Psoas muscle (tissue), 8 donors: Measurements from ENCODE around the gene OTOP1. TPM values are rescaled to one million over a fixed set of nuclear protein-coding genes. Genes with fewer than 3 reads are reported as not detected.
"Not testable (repeated sequence)": the region's sequence is repeated elsewhere in the genome, so short reads cannot be mapped to it uniquely, and the experiment has no call there.

ENCODE experiments used
- ATAC-seq, 4 donors: fragments of 200-7000 bp; cut with Tn5 transposase; one replicate each; pipeline ENCODE4 v1.9.1; 2020; ENCODE audit warnings: moderate library complexity in 3 of 4, mild to moderate bottlenecking in 2 of 4
- DNase-seq, 2 donors: peaks; one replicate each; pipeline ENCODE4 v3.0.0-alpha.2; 2020
- H3K27ac ChIP-seq: fragments of 200-600 bp; one replicate; pipeline ENCODE4 v1.8.0; 2022
- H3K27me3 ChIP-seq, 3 donors: fragments of 200-600 bp in 1 of 3; one replicate each; pipeline versions ENCODE4 v1.6.1 to v1.8.0; 2013 to 2022; ENCODE audit warnings: low read length in 2 of 3, mild to moderate bottlenecking in 2 of 3, moderate library complexity in 1 of 3; ENCODE audit not compliant: insufficient read depth in 3 of 3
- H3K36me3 ChIP-seq, 2 donors: fragments of 200-600 bp in 1 of 2; one replicate each; pipeline versions ENCODE4 v1.6.1 to v1.8.0; 2013 to 2022; ENCODE audit warnings: low read depth in 1 of 2, mild to moderate bottlenecking in 1 of 2, moderate library complexity in 1 of 2; ENCODE audit not compliant: insufficient read depth in 1 of 2
- H3K4me1 ChIP-seq: fragments of 200-600 bp; one replicate; pipeline ENCODE4 v1.8.0; 2022
- H3K4me3 ChIP-seq: fragments of 200-600 bp; one replicate; pipeline ENCODE4 v1.8.0; 2022; ENCODE audit warnings: mild to moderate bottlenecking
- H3K9me3 ChIP-seq: fragments of 200-600 bp; one replicate; pipeline ENCODE4 v1.8.0; 2022
- CTCF ChIP-seq: fragments of 200-600 bp; IDR thresholded peaks from one replicate; pipeline ENCODE4 v1.8.0; 2022; ENCODE audit warnings: antibody characterized with exemption
- WGBS, 3 donors: extraction: QIAGEN DNeasy Blood & Tissue Kit; methylation state at CpG; one replicate each; pipeline versions ENCODE4 v1.1.6 to v1.1.7; 2013; 5-methylcytosine and 5-hydroxymethylcytosine counted together
- intact Hi-C, 2 donors: fragments of 100-400 bp; cut with DNase I; formaldehyde crosslinking; loops; one replicate each; pipeline versions ENCODE4 v1.11.0 to v1.14.2; 2022
- polyA plus RNA-seq, 3 donors: library from polyadenylated mRNA; stranded (reverse); fragments of 200-250 nt; gene quantifications; one replicate each; pipeline ENCODE4 v1.2.3, GENCODE V29; 2013
- total RNA-seq, 4 donors: library from RNA; stranded (reverse); fragmentation: NEBNext Ultra II Directional in 2 of 4; extraction: Animal tissue kit (Norgen Biotek cat#: 25700) in 2 of 4; gene quantifications; one replicate each; pipeline versions ENCODE4 v1.2.1 to v1.2.4, GENCODE V29; 2021 to 2023
- donor health status: healthy with polysubstance abuse.
- donor health status: DM: no; HTN: no; CAD: no; lungs with moderate emphysema.
- donor health status: Bipolar disorder and iron deficiency.
- donor health status: healthy.
- donor health status: DM: yes; HTN: yes; CAD: no.
- donor health status: DM: no; HTN: no; CAD: no.
- donor health status: DM: no; HTN: no; CAD: no.
- donor health status: DM: yes; HTN: yes; CAD: no.

OTOP1 gene
- total and polyA plus RNA-seq, 7 donors = not detected

GRCh38 chr4:4227510-4228355 is 1.0 kb upstream of the OTOP1 start:
- intact Hi-C loops = no loop called here
- Histone ChIP-seq H3K27me3 (peaks cover 3 to 56% (median 22%) of the 10 kb centered on the region in 3 donors), H3K4me1 (no peaks in the 10 kb centered on the region), H3K9me3 (no peaks in the 10 kb centered on the region), H3K27ac (no peak overlapping the region), H3K36me3 (no peaks in the 10 kb centered on the region), H3K4me3 (no peak overlapping the region)
- no peak for DNase-seq
- ATAC-seq = no peak
- no peak for TF ChIP-seq CTCF
- 6 to 10% (median 9%) methylated on average over 39 to 51 of the region's 51 CpGs for WGBS, 3 donors

GRCh38 chr4:4225915-4226605 is 669 bp downstream of the OTOP1 start:
- H3K27me3 ChIP-seq = peaks cover 3 to 72% (median 22%) of the 10 kb centered on the region in 3 donors
- no peaks in the 10 kb centered on the region for H3K36me3 ChIP-seq
- DNase-seq (no peak), ATAC-seq (no peak)
- intact Hi-C loops = no loop called here
- no peak overlapping the region for H3K27ac ChIP-seq
- WGBS, 3 donors = 11 to 15% (median 13%) methylated on average over 34 to 41 of the region's 41 CpGs
- TF ChIP-seq CTCF = no peak
- H3K4me3 ChIP-seq = no peak overlapping the region
- no peaks in the 10 kb centered on the region for H3K9me3 ChIP-seq
- no peaks in the 10 kb centered on the region for H3K4me1 ChIP-seq

- no peak for ATAC-seq
- H3K4me1 ChIP-seq = no peaks in the 10 kb centered on the region
- TF ChIP-seq CTCF = no peak
- 75 to 78% (median 77%) methylated on average over 5 of the region's 5 CpGs for WGBS, 3 donors
- H3K27me3 ChIP-seq = peaks cover 0 to 11% (median 2%) of the 10 kb centered on the region in 3 donors
- H3K36me3 ChIP-seq = no peaks in the 10 kb centered on the region
- no peaks in the 10 kb centered on the region for H3K9me3 ChIP-seq
- H3K27ac ChIP-seq = no peak overlapping the region
- H3K4me3 ChIP-seq = no peak overlapping the region
- intact Hi-C loops = no loop called here
- DNase-seq = no peak
Observed at GRCh38 chr4:4217113-4217512, 9.6 kb downstream of the OTOP1 start.

- no peaks in the 10 kb centered on the region for H3K9me3 ChIP-seq
- 45 to 47% (median 47%) methylated on average over 7 of the region's 7 CpGs for WGBS, 3 donors
- H3K4me1 ChIP-seq = no peaks in the 10 kb centered on the region
- intact Hi-C loops = no loop called here
- no peak overlapping the region for H3K27ac ChIP-seq
- no peak for TF ChIP-seq CTCF
- ATAC-seq (no peak), DNase-seq (no peak)
- H3K4me3 ChIP-seq = no peak overlapping the region
- H3K36me3 ChIP-seq = no peaks in the 10 kb centered on the region
- peaks cover 0 to 7% (median 2%) of the 10 kb centered on the region in 3 donors for H3K27me3 ChIP-seq
Observed at GRCh38 chr4:4216648-4217047, 10.1 kb downstream of the OTOP1 start.

- 53 to 60% (median 58%) methylated on average over 4 of the region's 4 CpGs for WGBS, 3 donors
- H3K4me3 ChIP-seq, intact Hi-C loops, DNase-seq, ATAC-seq, H3K9me3 ChIP-seq, H3K27me3 ChIP-seq, H3K4me1 ChIP-seq, H3K36me3 ChIP-seq, H3K27ac ChIP-seq: not testable (repeated sequence)
Observed at GRCh38 chr4:4213674-4214073, 13.1 kb downstream of the OTOP1 start.
